MM.1S (cell line): ENCODE results near the gene CTRB1.
"Not testable (repeated sequence)": the region's sequence is repeated elsewhere in the genome, so short reads cannot be mapped to it uniquely, and the experiment has no call there.

ENCODE experiments used
- DNase-seq: peaks from one replicate; pipeline ENCODE4 v3.0.0-alpha.2; 2015
- H2AFZ ChIP-seq: fragments of 300-600 bp; sonication (generic); 2 replicates; pipeline ENCODE4 v1.6.0; 2016; ENCODE audit warnings: antibody characterized with exemption, low read length
- H3F3A ChIP-seq: fragments of 300-600 bp; sonication (generic); 2 replicates; pipeline ENCODE4 v1.6.1; 2016; ENCODE audit warnings: mild to moderate bottlenecking, antibody characterized with exemption, low read length, moderate library complexity, mixed read lengths; ENCODE audit not compliant: insufficient read depth
- H3K27ac ChIP-seq: fragments of 300-600 bp; sonication (generic); 2 replicates; pipeline ENCODE4 v1.5.1; 2016; ENCODE audit warnings: mild to moderate bottlenecking, low read length
- H3K27me3 ChIP-seq: fragments of 300-600 bp; sonication (generic); replicated peaks from 2 replicates; pipeline ENCODE4 v1.6.0; 2016; ENCODE audit warnings: low read length; ENCODE audit not compliant: insufficient read depth
- H3K36me3 ChIP-seq: fragments of 300-600 bp; sonication (generic); replicated peaks from 2 replicates; pipeline ENCODE4 v1.6.1; 2016; ENCODE audit warnings: mild to moderate bottlenecking, low read length, mixed read lengths; ENCODE audit not compliant: insufficient read depth
- H3K4me1 ChIP-seq: fragments of 300-600 bp; sonication (generic); 2 replicates; pipeline ENCODE4 v1.6.1; 2016; ENCODE audit warnings: low read length, mixed read lengths
- H3K4me2 ChIP-seq: fragments of 300-600 bp; sonication (generic); 2 replicates; pipeline ENCODE4 v1.6.0; 2016; ENCODE audit warnings: low read depth, low read length
- H3K4me3 ChIP-seq: fragments of 300-600 bp; sonication (generic); 2 replicates; pipeline ENCODE4 v1.5.1; 2016; ENCODE audit warnings: low read length, mixed read lengths
- H3K79me2 ChIP-seq: fragments of 300-600 bp; sonication (generic); 2 replicates; pipeline ENCODE4 v1.6.1; 2016; ENCODE audit warnings: mixed run types, low read length, mixed read lengths
- H3K9ac ChIP-seq: fragments of 300-600 bp; sonication (generic); 2 replicates; pipeline ENCODE4 v1.6.1; 2016; ENCODE audit warnings: low read length, mixed read lengths
- H3K9me2 ChIP-seq: fragments of 300-600 bp; sonication (generic); replicated peaks from 2 replicates; pipeline ENCODE4 v1.6.1; 2016; ENCODE audit warnings: mild to moderate bottlenecking, low read length, mixed read lengths; ENCODE audit not compliant: insufficient read depth
- H3K9me3 ChIP-seq: fragments of 300-600 bp; sonication (generic); replicated peaks from 2 replicates; pipeline ENCODE4 v1.6.1; 2016; ENCODE audit warnings: mild to moderate bottlenecking, low read length, mixed read lengths; ENCODE audit not compliant: insufficient read depth
- H4K20me1 ChIP-seq: fragments of 300-600 bp; sonication (generic); 2 replicates; pipeline ENCODE4 v1.6.1; 2016; ENCODE audit warnings: mild to moderate bottlenecking, low read length, moderate library complexity, mixed read lengths; ENCODE audit not compliant: insufficient read depth
- CTCF ChIP-seq: fragments of 300-600 bp; sonication (generic); IDR thresholded peaks from 2 replicates; pipeline ENCODE4 v1.5.1; 2016; ENCODE audit warnings: antibody characterized with exemption, low read length, mixed read lengths
- EZH2 ChIP-seq: fragments of 300-600 bp; sonication (generic); optimal IDR thresholded peaks from 2 replicates; pipeline ENCODE3; 2017; ENCODE audit warnings: low read depth, mild to moderate bottlenecking, antibody characterized with exemption, low read length, mixed read lengths
- EZH2phosphoT487 ChIP-seq: fragments of 300-600 bp; sonication (generic); IDR thresholded peaks from 2 replicates; pipeline ENCODE4 v1.6.1; 2018; ENCODE audit warnings: antibody characterized with exemption, low read length

Gene CTRB1

DNA sequence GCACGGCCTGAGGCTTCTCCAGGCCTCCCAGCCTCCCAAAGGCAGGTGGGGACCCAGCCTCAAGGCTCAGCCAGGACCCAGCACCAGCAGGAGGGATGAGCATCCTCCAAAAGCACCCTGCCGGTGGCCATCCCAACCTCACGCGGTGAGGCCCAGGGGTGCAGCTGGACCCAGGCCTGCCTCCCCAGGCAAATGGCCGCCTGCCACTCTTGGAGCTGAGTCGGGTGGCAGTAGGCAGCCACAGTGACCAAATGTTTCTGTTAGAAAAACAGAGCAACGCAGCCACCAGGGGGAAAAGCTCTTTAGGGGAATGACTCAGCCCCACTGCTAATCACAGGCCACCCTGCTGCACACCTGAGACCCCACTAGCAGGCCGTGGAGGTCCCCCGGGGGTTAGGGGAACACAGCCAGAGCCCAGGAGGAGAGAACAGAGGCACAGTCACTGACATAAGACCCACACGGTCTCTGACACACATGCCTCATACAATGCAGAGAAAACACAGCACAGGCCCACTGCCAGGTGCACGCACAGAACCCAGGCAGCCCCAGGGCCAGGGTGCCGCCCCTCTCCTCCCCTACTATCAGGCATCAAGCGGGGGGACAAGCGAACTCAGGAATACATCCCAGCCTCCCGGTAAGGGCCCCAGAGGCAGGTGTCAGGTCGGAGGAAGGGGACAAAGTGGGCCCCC lies 20.2 kb downstream of the CTRB1 start:
- H3K27ac ChIP-seq = no peak overlapping the region
- no peak overlapping the region for H3K4me3 ChIP-seq
- H3K4me1 ChIP-seq = no peaks in the 10 kb centered on the region
- no peaks in the 10 kb centered on the region for H3F3A ChIP-seq
- H3K9ac ChIP-seq = no peak overlapping the region
- no peak overlapping the region for H3K4me2 ChIP-seq
- TF ChIP-seq CTCF (no peak), EZH2 (no peak), EZH2phosphoT487 (no peak)
- H3K9me3 ChIP-seq = no peaks in the 10 kb centered on the region
- H3K27me3 ChIP-seq = no peaks in the 10 kb centered on the region
- no peaks in the 10 kb centered on the region for H4K20me1 ChIP-seq
- H3K79me2 ChIP-seq = no peaks in the 10 kb centered on the region
- H2AFZ ChIP-seq = no peak overlapping the region
- H3K9me2 ChIP-seq = no peaks in the 10 kb centered on the region
- H3K36me3 ChIP-seq = no peaks in the 10 kb centered on the region
- no peak for DNase-seq

DNA sequence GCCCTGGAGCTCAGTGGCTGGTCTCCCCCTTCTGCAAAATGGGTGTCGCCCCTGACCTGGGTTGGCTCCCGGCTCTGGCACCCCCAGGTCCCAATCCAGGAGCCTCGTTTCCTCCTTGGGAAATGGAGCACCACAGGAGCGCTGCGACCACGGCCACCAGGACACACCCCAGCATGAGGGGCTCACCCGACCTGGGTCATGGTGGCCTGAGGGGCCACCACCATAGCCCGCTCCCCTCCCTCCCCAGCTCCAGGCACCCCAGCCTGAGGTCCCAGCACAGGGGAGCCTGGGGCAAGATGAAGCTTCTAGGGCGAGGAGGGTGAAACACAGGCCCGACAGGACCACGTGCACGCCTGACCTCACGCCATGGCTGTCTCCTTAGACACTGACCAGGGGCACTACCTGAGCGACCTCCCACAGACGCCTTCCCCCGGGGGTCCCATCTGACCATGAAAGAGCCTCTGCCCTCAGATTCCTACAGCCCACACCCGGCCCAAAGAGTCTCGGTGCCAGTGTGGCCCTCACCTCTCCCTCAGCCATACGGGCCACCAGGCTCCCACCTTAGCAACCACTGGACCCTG lies 20.8 kb downstream of the CTRB1 start:
- no peaks in the 10 kb centered on the region for H3K9me2 ChIP-seq
- H4K20me1 ChIP-seq = no peaks in the 10 kb centered on the region
- no peak overlapping the region for H3K9ac ChIP-seq
- H3K79me2 ChIP-seq = no peaks in the 10 kb centered on the region
- H3K27ac ChIP-seq = no peak overlapping the region
- no peaks in the 10 kb centered on the region for H3F3A ChIP-seq
- no peak overlapping the region for H3K4me2 ChIP-seq
- TF ChIP-seq EZH2 (no peak), CTCF (no peak), EZH2phosphoT487 (no peak)
- no peaks in the 10 kb centered on the region for H3K9me3 ChIP-seq
- H3K36me3 ChIP-seq = no peaks in the 10 kb centered on the region
- H3K4me3 ChIP-seq = no peak overlapping the region
- no peaks in the 10 kb centered on the region for H3K4me1 ChIP-seq
- H2AFZ ChIP-seq = no peak overlapping the region
- DNase-seq = no peak
- H3K27me3 ChIP-seq = no peaks in the 10 kb centered on the region

- not testable (repeated sequence) for H2AFZ ChIP-seq, H3K36me3 ChIP-seq, H3K9me2 ChIP-seq, H4K20me1 ChIP-seq, H3K27me3 ChIP-seq, H3K4me2 ChIP-seq, DNase-seq, H3K4me1 ChIP-seq, H3K4me3 ChIP-seq, H3K9me3 ChIP-seq, H3K9ac ChIP-seq, H3K27ac ChIP-seq, H3F3A ChIP-seq, H3K79me2 ChIP-seq
Observed at GRCh38 chr16:75240633-75241032, 21.8 kb downstream of the CTRB1 start.

GRCh38 chr16:75241412-75241811 lies 22.6 kb downstream of the CTRB1 start:
- no peaks in the 10 kb centered on the region for H3K4me1 ChIP-seq
- H2AFZ ChIP-seq = no peak overlapping the region
- H4K20me1 ChIP-seq = no peaks in the 10 kb centered on the region

More at GRCh38 chr16:75241412-75241811, 22.6 kb downstream of the CTRB1 start:
- no peaks in the 10 kb centered on the region for H3K36me3 ChIP-seq
- H3K4me2 ChIP-seq = no peak overlapping the region
- H3K4me3 ChIP-seq = no peak overlapping the region
- H3F3A ChIP-seq = no peaks in the 10 kb centered on the region
- H3K9me2 ChIP-seq = no peaks in the 10 kb centered on the region
- H3K27me3 ChIP-seq = no peaks in the 10 kb centered on the region
- no peaks in the 10 kb centered on the region for H3K9me3 ChIP-seq
- no peak for DNase-seq
- no peak overlapping the region for H3K9ac ChIP-seq
- no peak for TF ChIP-seq CTCF
- no peak for TF ChIP-seq EZH2phosphoT487
- TF ChIP-seq EZH2 = no peak
- no peak overlapping the region for H3K27ac ChIP-seq
- no peaks in the 10 kb centered on the region for H3K79me2 ChIP-seq
